HG03565 (cell line): Measurements from ENCODE around the gene TSPYL2.

Experiments
- ATAC-seq: cut with Tn5 transposase; IDR thresholded peaks from one replicate; pipeline ENCODE4 v1.9.1; 2021; ENCODE audit warnings: mild to moderate bottlenecking, moderate library complexity; ENCODE audit not compliant: unreplicated experiment

The TSPYL2 gene

GRCh38 chrX:53116101-53116500 lies 33.9 kb downstream of the TSPYL2 start:
- ATAC-seq = no peak

GRCh38 chrX:53122013-53122412 lies 39.8 kb downstream of the TSPYL2 start:
- ATAC-seq = no peak

- ATAC-seq = no peak
Observed at GRCh38 chrX:53125506-53125905, 43.3 kb downstream of the TSPYL2 start.

GRCh38 chrX:53126377-53126776 lies 44.2 kb downstream of the TSPYL2 start:
- no peak for ATAC-seq

GRCh38 chrX:53128097-53128749 lies 46.1 kb downstream of the TSPYL2 start:
- no peak for ATAC-seq

GRCh38 chrX:53133400-53133799 lies 51.2 kb downstream of the TSPYL2 start:
- no peak for ATAC-seq

- no peak for ATAC-seq
Observed at GRCh38 chrX:53135581-53135980, 53.4 kb downstream of the TSPYL2 start.
